Measurements from ENCODE around the gene GPR171. TPM values are rescaled to one million over a fixed set of nuclear protein-coding genes. Genes with fewer than 3 reads are reported as not detected.
A peak's percentile ranks its signal among the peaks of the same experiment; 100 is the strongest.

GPR171 gene
- total RNA-seq, 2 experiments from 2014 or later, result not detected

DNA sequence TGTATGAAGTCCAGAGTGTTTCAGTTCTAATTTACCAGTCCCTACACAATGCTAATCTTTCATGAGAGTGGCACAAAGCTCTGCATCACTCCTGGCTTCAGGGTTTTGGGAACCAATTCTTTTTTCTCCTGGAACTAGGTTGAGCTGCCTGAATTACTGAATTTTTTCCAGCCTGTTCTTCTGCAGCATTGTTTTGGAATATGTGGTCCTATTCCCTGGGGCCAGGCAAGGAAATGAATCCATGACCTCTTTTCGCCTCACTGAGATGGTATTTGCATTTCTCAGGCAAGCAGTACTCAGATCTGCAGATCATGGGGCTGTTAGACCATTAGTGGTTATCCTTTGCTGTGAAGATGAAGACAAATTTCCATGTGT lies 25.6 kb upstream of the GPR171 start:
- no peak overlapping the region for H3K4me3 ChIP-seq (ENCODE audit: low read depth, low read length, poor library complexity, severe bottlenecking)
- POLR2A ChIA-PET, result interaction anchor here (0.6 to 1.4 kb wide), 4 partner anchors 8 to 50 kb away, joined by 4 to 7 read pairs (median 6); partner anchors contain the start of gene P2RY14
- H3K79me2 ChIP-seq (ENCODE audit: insufficient read depth, low read depth, low read length), result no peaks in the 10 kb centered on the region
- no peak overlapping the region for H3K27ac ChIP-seq (ENCODE audit: low read depth, low read length, poor library complexity, severe bottlenecking)
- TF ChIP-seq, protein P1, sequence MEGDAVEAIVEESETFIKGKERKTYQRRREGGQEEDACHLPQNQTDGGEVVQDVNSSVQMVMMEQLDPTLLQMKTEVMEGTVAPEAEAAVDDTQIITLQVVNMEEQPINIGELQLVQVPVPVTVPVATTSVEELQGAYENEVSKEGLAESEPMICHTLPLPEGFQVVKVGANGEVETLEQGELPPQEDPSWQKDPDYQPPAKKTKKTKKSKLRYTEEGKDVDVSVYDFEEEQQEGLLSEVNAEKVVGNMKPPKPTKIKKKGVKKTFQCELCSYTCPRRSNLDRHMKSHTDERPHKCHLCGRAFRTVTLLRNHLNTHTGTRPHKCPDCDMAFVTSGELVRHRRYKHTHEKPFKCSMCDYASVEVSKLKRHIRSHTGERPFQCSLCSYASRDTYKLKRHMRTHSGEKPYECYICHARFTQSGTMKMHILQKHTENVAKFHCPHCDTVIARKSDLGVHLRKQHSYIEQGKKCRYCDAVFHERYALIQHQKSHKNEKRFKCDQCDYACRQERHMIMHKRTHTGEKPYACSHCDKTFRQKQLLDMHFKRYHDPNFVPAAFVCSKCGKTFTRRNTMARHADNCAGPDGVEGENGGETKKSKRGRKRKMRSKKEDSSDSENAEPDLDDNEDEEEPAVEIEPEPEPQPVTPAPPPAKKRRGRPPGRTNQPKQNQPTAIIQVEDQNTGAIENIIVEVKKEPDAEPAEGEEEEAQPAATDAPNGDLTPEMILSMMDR (conservative IDR thresholded peaks at IDR 0.05; ENCODE audit: low read length), result no peak
- TF ChIP-seq EZH2phosphoT487 (IDR thresholded peaks at IDR 0.05; ENCODE audit: borderline replicate concordance, low read depth, low read length), result no peak
- H3K4me2 ChIP-seq (ENCODE audit: low read length), result no peak overlapping the region
- peaks cover 12% of the 10 kb centered on the region for H3K4me1 ChIP-seq (ENCODE audit: insufficient read depth, low read length, poor library complexity, severe bottlenecking)
- no peaks in the 10 kb centered on the region for H4K20me1 ChIP-seq (ENCODE audit: insufficient read depth, low read length)
- no peaks in the 10 kb centered on the region for H3K9me3 ChIP-seq (ENCODE audit: low read length)
- intact Hi-C loops (cut with micrococcal nuclease; ENCODE audit: unreplicated experiment), result loop anchor here (5.0 to 10.0 kb wide), 2 partner anchors 99 to 606 kb away; partner anchors contain the start of gene P2RY13
- no peak overlapping the region for H2AFZ ChIP-seq (ENCODE audit: low read length)
- no peaks in the 10 kb centered on the region for H3K36me3 ChIP-seq (ENCODE audit: insufficient read depth, low read length)
- H3K9me2 ChIP-seq (ENCODE audit: insufficient read depth, low read length), result no peaks in the 10 kb centered on the region
- CTCF ChIA-PET (ENCODE audit: unreplicated experiment), result interaction anchor here (1.3 to 2.4 kb wide), 3 partner anchors 50 to 54 kb away, joined by 4 to 6 read pairs (median 5); partner anchors contain the start of gene P2RY14
- no peak for DNase-seq (ENCODE audit: low spot score)
- BruUV-seq (replicated peaks), result no TSS peak

DNA sequence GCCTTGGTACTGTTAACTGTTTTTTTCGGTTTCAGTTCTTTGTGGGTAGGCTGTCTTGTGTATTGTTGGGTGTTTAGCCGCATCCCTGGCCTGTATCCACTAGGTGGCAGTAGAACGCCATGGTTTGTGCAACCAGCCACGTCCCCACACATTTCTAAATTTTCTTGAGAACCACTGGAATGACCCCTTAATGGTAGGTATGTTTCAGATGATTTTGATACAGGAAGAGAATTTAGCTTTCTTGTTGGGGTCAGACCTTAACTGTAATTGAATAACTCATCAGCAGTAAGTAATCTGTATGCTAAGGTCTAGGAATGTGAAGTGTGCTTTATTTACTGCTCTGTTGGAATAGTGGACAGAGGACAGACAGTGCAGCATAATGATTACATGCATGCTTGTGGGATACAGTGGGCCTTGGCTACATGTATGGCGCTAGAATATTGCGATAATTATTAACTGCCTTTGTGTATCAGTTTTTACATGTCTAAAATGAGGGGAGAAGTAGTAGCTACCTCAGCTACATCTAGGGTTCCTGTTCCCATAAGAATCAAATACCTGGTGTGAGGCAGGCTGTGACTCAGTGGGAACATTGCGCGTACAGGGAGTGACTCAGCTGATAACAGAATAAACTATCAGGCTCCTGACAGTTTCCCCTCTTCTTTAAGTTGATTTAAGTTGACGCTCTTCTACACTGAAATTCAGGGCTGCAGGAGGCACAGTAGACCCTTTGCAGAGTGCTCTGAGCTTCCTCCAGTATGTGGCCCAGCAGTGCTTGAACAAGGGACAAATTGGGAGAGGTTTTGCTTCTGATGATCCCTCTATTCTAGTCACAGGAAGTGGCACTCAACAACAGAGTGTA lies 25.0 kb upstream of the GPR171 start:
- Histone ChIP-seq H3K36me3 (ENCODE audit: insufficient read depth, low read length) (no peaks in the 10 kb centered on the region), H2AFZ (ENCODE audit: low read length) (no peak overlapping the region), H4K20me1 (ENCODE audit: insufficient read depth, low read length) (no peaks in the 10 kb centered on the region), H3K27ac (ENCODE audit: low read depth, low read length, poor library complexity, severe bottlenecking) (no peak overlapping the region), H3K4me1 (ENCODE audit: insufficient read depth, low read length, poor library complexity, severe bottlenecking) (peaks cover 12% of the 10 kb centered on the region), H3K9me3 (ENCODE audit: low read length) (no peaks in the 10 kb centered on the region), H3K4me2 (ENCODE audit: low read length) (peak overlapping the region; percentile 27; the same call in 1 of the 2 replicates), H3K9me2 (ENCODE audit: insufficient read depth, low read length) (no peaks in the 10 kb centered on the region), H3K79me2 (ENCODE audit: insufficient read depth, low read depth, low read length) (no peaks in the 10 kb centered on the region), H3K4me3 (ENCODE audit: low read depth, low read length, poor library complexity, severe bottlenecking) (no peak overlapping the region)
- intact Hi-C loops (cut with micrococcal nuclease; ENCODE audit: unreplicated experiment), result loop anchor here (1.0 to 10.0 kb wide), 5 partner anchors 47 to 607 kb away; partner anchors contain the start of gene P2RY13
- TF ChIP-seq, protein P1 (conservative IDR thresholded peaks at IDR 0.05; ENCODE audit: low read length), result peak; percentile 98
- no peak for TF ChIP-seq EZH2phosphoT487 (IDR thresholded peaks at IDR 0.05; ENCODE audit: borderline replicate concordance, low read depth, low read length)
- CTCF ChIA-PET (ENCODE audit: unreplicated experiment), result interaction anchor here (1.3 to 2.4 kb wide), 3 partner anchors 50 to 54 kb away, joined by 4 to 6 read pairs (median 5); partner anchors contain the start of gene P2RY14
- POLR2A ChIA-PET, result interaction anchor here (0.6 to 1.4 kb wide), 5 partner anchors 9 to 51 kb away, joined by 3 to 7 read pairs (median 5); partner anchors contain the start of gene P2RY14
- BruUV-seq (replicated peaks), result no TSS peak
- peak; percentile 77 for DNase-seq (ENCODE audit: low spot score)

All from OCI-LY7 (cell line).